ENCODE results near the gene PCDH12.

DNA sequence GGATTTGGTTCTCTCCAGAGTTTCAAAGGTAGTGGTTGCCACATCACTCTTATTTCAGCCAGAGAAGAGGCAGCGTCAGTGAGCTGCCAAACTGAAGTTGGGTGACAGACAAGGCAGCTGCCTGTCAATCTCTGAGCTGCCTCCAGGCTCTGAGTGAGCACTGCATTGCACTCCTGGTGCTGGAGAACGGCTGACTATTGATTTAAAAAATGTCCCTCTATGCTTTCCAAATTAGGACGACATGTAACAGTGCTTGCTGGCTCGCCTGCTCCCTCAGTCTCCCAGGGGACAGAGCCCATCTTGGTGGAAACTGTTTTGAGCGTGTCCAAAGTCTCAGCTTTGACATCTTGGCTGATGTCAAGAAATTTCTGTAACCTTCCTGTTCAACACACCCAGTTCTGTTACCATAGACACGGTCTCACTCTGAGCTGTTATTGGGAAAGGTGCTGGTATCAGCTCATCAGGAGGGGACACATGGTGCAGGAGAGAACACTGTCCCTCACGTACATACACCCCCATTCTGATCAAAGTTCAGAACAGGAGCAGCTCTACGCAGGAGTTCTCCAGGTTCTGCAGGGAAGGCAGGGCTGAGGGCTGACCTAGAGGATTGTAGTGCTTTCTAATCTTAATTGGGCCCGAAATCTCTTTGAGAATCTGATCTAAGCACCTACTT lies 15.7 kb downstream of the PCDH12 start:
- TF ChIP-seq, protein P1, sequence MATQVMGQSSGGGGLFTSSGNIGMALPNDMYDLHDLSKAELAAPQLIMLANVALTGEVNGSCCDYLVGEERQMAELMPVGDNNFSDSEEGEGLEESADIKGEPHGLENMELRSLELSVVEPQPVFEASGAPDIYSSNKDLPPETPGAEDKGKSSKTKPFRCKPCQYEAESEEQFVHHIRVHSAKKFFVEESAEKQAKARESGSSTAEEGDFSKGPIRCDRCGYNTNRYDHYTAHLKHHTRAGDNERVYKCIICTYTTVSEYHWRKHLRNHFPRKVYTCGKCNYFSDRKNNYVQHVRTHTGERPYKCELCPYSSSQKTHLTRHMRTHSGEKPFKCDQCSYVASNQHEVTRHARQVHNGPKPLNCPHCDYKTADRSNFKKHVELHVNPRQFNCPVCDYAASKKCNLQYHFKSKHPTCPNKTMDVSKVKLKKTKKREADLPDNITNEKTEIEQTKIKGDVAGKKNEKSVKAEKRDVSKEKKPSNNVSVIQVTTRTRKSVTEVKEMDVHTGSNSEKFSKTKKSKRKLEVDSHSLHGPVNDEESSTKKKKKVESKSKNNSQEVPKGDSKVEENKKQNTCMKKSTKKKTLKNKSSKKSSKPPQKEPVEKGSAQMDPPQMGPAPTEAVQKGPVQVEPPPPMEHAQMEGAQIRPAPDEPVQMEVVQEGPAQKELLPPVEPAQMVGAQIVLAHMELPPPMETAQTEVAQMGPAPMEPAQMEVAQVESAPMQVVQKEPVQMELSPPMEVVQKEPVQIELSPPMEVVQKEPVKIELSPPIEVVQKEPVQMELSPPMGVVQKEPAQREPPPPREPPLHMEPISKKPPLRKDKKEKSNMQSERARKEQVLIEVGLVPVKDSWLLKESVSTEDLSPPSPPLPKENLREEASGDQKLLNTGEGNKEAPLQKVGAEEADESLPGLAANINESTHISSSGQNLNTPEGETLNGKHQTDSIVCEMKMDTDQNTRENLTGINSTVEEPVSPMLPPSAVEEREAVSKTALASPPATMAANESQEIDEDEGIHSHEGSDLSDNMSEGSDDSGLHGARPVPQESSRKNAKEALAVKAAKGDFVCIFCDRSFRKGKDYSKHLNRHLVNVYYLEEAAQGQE (IDR thresholded peaks at IDR 0.05; ENCODE audit: borderline replicate concordance) = no peak
- TF ChIP-seq, protein P2, sequence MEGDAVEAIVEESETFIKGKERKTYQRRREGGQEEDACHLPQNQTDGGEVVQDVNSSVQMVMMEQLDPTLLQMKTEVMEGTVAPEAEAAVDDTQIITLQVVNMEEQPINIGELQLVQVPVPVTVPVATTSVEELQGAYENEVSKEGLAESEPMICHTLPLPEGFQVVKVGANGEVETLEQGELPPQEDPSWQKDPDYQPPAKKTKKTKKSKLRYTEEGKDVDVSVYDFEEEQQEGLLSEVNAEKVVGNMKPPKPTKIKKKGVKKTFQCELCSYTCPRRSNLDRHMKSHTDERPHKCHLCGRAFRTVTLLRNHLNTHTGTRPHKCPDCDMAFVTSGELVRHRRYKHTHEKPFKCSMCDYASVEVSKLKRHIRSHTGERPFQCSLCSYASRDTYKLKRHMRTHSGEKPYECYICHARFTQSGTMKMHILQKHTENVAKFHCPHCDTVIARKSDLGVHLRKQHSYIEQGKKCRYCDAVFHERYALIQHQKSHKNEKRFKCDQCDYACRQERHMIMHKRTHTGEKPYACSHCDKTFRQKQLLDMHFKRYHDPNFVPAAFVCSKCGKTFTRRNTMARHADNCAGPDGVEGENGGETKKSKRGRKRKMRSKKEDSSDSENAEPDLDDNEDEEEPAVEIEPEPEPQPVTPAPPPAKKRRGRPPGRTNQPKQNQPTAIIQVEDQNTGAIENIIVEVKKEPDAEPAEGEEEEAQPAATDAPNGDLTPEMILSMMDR (IDR thresholded peaks at IDR 0.05; ENCODE audit: poor library complexity, severe bottlenecking) = no peak
- TF ChIP-seq RAD21 (conservative IDR thresholded peaks at IDR 0.05) (no peak), POLR2AphosphoS5 (IDR thresholded peaks at IDR 0.05) (no peak)

All from neural cell (in vitro differentiated cells).